BE2C (cell line): Measurements from ENCODE around the gene PDZRN4.
"Not testable (repeated sequence)": the region's sequence is repeated elsewhere in the genome, so short reads cannot be mapped to it uniquely, and the experiment has no call there.

Experiments
- DNase-seq: peaks from one replicate; pipeline ENCODE4 v3.0.0-alpha.2; 2020
- H3K27me3 ChIP-seq: fragments of 250-450 bp; sonication (Bioruptor Pico); 2 replicates; pipeline ENCODE4 v1.5.1; 2020; ENCODE audit warnings: mild to moderate bottlenecking
- H3K36me3 ChIP-seq: fragments of 250-450 bp; sonication (Bioruptor Pico); 2 replicates; pipeline ENCODE4 v1.5.1; 2020; ENCODE audit warnings: mild to moderate bottlenecking
- H3K4me1 ChIP-seq: fragments of 250-450 bp; sonication (Bioruptor Pico); 2 replicates; pipeline ENCODE4 v1.5.1; 2020
- H3K4me3 ChIP-seq: 2 replicates; pipeline ENCODE4 v1.5.1; 2011; ENCODE audit warnings: low read depth, low read length
- H3K9me3 ChIP-seq: fragments of 250-450 bp; sonication (Bioruptor Pico); 2 replicates; pipeline ENCODE4 v1.5.1; 2020
- TF ChIP-seq, protein P1 (sequence below): IDR thresholded peaks from 2 replicates; pipeline ENCODE4 v1.5.1; 2012; ENCODE audit warnings: mild to moderate bottlenecking, low read depth, low read length

PDZRN4 gene

DNA sequence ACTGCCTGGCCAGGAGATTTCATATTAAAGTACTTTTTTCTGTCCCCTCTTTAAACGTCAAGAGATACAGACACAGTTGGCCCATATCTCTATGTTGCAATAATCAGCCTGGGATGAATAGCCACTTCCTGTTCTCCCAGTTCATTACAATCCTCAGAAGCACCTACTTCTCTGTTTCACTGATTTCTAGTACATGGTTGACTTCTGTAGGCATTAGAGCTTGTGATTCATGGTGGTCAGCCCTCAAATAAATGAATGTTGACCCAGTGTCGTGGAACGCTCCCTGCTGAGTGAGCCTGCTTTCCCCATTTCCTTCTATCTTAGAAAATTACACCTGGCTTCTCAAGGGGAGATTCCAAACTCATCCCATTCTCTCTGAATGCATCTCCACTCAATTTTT lies 416.7 kb downstream of the PDZRN4 start:
- no peaks in the 10 kb centered on the region for H3K36me3 ChIP-seq
- no peak for DNase-seq
- TF ChIP-seq, protein P1, sequence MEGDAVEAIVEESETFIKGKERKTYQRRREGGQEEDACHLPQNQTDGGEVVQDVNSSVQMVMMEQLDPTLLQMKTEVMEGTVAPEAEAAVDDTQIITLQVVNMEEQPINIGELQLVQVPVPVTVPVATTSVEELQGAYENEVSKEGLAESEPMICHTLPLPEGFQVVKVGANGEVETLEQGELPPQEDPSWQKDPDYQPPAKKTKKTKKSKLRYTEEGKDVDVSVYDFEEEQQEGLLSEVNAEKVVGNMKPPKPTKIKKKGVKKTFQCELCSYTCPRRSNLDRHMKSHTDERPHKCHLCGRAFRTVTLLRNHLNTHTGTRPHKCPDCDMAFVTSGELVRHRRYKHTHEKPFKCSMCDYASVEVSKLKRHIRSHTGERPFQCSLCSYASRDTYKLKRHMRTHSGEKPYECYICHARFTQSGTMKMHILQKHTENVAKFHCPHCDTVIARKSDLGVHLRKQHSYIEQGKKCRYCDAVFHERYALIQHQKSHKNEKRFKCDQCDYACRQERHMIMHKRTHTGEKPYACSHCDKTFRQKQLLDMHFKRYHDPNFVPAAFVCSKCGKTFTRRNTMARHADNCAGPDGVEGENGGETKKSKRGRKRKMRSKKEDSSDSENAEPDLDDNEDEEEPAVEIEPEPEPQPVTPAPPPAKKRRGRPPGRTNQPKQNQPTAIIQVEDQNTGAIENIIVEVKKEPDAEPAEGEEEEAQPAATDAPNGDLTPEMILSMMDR = no peak
- no peaks in the 10 kb centered on the region for H3K9me3 ChIP-seq
- H3K27me3 ChIP-seq = no peaks in the 10 kb centered on the region
- H3K4me3 ChIP-seq = no peak overlapping the region
- H3K4me1 ChIP-seq = no peaks in the 10 kb centered on the region

DNA sequence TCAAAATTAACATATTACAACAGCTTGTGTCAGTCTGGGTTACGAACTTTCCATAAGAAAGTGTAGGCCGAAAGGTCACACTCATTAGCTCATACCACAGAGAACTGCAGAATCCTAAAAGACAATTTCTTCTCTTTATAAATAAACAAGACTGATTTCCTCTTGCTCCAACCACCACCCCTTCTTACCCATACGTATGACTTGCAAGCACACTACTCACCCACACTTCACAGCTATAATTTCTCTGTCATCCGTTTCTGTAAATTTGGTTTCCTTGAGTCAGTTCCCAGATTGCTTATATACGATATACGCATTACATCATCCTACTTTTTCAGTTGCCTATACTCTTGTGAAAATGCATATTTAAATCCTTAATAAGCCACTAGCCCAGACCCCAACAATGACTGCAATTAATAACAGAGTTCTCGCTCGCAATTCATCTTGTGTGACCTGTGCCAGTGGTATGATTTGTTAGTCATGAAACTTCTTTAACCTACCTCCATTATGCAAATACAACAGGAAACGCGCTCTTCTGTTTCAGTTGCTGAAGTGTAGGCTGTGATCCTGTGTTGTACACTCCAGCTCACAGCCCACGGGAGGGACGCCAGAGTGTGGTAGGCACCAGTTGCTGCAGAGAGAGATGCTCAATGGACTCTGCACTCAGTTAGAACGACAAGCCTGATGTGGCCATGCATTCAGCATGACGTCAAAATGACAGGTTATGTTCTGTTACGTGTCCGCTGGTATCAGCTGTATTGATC lies 417.6 kb downstream of the PDZRN4 start:
- Histone ChIP-seq H3K4me1 (no peaks in the 10 kb centered on the region), H3K4me3 (no peak overlapping the region), H3K9me3 (no peaks in the 10 kb centered on the region), H3K27me3 (no peaks in the 10 kb centered on the region), H3K36me3 (no peaks in the 10 kb centered on the region)
- no peak for DNase-seq
- TF ChIP-seq, protein P1 = no peak

DNA sequence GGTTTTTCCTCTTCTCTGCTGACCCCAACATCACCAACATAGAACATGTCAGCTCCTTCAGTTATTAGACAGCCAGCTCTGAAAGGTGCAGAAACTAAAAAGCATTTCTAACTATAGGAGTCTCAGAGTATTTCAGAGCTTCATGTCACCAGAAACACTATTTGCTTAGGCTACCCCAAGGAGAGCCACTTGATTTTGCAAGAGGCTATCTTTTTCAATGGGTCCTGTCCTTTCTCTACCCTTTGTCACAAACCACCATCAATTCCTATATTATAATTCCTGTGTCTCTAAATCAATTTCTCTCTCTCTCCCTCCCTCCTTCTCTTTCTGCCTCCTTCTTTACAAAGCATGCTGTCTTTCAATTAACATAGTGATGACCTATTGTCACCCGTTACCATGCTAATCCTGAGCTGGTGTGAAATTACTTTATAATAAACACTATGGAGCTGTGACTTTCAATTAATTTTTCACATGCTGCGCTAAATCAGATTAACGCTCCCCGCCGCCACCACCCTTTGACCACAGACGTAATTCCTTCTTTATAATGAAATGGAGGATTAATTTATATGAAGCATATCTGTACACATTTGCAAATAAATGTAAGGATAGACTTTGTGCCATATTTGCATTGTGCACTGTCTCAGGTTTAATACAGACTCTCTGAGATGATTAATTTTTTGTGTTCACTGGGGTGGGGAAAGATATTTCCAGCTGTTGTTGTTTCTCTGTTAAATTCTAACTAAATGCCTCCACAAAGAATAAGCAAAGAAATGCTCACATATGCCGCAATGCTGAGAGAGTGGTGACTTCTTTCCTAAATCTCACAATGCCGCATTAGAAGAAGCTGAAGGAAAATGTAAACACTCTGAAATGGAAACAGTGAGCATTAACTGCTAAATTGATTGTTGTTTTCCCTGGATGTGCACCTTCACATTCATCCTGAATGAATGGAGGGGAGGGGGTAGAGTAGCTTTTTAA lies 418.6 kb downstream of the PDZRN4 start:
- TF ChIP-seq, protein P1 = no peak
- no peak for DNase-seq
- H3K27me3 ChIP-seq = no peaks in the 10 kb centered on the region
- no peaks in the 10 kb centered on the region for H3K4me1 ChIP-seq
- H3K9me3 ChIP-seq = no peaks in the 10 kb centered on the region
- no peaks in the 10 kb centered on the region for H3K36me3 ChIP-seq
- H3K4me3 ChIP-seq = no peak overlapping the region

DNA sequence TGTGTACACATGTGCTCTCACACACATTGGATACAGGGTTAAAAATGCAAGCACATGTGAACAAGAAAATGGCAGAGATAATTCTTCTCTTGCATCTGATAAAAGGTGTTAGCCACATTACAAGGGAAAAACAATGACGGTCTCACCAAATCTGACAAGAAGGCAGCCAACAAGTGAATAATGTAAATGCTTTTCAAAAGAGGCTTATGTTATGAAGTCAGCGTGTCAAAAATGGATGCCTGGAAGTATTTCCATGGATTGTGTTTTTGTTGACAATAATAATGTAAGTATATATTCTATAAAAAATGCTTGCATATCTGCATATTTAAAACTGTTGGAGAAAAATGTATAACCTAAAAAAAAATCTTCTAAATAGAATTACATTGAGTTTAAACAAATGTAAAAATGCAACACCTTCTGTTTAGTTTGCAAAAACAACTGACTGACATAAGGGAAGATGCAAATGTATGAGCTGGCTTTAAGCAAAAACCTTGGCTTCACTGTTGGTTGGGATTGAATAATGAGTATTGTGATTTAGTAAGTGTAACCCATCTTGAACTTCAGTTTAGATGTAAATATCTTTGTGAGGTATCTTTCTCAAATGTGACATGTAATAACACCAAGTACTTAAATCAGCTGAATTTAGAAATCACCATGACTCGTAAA lies 424.9 kb downstream of the PDZRN4 start:
- Histone ChIP-seq H3K9me3 (no peaks in the 10 kb centered on the region), H3K36me3 (no peaks in the 10 kb centered on the region), H3K4me1 (no peaks in the 10 kb centered on the region), H3K4me3 (no peak overlapping the region), H3K27me3 (no peaks in the 10 kb centered on the region)
- TF ChIP-seq, protein P1 = no peak
- no peak for DNase-seq

DNA sequence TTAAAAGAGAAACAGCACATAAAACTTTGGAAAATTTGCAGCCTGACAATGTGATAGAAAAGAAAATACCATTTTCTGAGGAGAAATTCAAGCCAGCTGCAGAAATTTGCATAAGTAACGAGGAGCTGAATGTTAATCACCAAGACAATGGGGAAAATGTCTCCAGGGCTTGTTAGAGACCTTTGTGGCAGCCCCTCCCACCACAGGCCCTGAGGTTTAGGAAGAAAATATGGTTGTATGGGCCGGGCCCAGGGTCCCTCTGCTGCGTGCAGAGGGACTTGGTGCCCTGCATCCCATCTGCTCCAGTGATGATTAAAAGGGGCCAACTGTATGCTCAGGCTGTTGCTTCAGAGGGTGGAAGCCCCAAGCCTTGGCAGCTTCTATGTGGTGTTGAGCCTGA lies 427.1 kb downstream of the PDZRN4 start:
- not testable (repeated sequence) for H3K27me3 ChIP-seq, H3K4me1 ChIP-seq, DNase-seq, H3K9me3 ChIP-seq, H3K4me3 ChIP-seq, H3K36me3 ChIP-seq

DNA sequence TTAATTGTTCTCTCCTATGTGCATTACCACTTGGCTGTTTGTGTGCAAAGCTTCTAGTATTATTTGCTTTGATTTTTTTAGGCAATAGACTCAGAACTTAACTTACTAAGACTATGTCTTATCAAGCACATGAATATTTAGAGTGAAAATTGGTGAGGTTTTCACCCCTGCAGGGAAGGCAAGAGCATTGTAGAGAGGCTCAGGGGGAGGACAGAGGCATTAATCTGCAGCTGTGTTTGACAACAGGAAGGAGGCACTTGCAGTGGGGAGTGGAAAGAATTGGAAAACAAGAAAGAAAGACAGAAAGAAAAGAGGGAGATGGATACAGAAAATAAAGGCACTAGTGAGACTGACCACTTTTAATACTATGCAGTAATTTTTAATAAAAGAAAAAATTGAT lies 431.6 kb downstream of the PDZRN4 start:
- DNase-seq = no peak
- Histone ChIP-seq H3K4me1 (no peaks in the 10 kb centered on the region), H3K9me3 (no peaks in the 10 kb centered on the region), H3K4me3 (no peak overlapping the region), H3K36me3 (no peaks in the 10 kb centered on the region), H3K27me3 (no peaks in the 10 kb centered on the region)
- TF ChIP-seq, protein P1 = no peak
